ENCODE measurements around the gene ACR. TPM values are rescaled to one million over a fixed set of nuclear protein-coding genes. Genes with fewer than 3 reads are reported as not detected.
"Not testable (repeated sequence)": the region's sequence is repeated elsewhere in the genome, so short reads cannot be mapped to it uniquely, and the experiment has no call there.

ACR gene
- total RNA-seq, 1 donor = not detected

DNA sequence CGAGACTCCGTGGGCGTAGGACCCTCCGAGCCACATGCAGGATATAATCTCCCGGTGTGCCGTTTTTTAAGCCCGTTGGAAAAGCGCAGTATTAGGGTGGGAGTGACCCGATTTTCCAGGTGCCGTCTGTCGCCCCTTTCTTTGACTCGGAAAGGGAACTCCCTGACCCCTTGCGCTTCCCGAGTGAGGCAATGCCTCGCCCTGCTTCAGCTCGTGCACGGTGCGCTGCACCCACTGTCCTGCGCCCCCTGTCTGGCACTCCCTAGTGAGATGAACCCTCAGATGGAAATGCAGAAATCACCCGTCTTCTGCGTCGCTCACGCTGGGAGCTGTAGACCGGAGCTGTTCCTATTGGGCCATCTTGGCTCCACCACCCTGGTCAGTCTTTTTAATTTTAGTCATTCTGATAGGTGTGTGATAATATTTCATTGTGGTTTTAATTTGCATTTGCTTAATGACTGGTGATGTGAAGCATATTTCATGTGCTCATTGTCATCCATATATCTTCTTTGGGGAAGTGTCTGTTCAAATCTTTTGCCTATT is 19.0 kb downstream of the ACR start:
- DNase-seq (ENCODE audit: low read depth) = peak; percentile 52
- H3K4me3 ChIP-seq (ENCODE audit: low read depth, low read length) = peak overlapping the region; percentile 60
- TF ChIP-seq, protein P1, sequence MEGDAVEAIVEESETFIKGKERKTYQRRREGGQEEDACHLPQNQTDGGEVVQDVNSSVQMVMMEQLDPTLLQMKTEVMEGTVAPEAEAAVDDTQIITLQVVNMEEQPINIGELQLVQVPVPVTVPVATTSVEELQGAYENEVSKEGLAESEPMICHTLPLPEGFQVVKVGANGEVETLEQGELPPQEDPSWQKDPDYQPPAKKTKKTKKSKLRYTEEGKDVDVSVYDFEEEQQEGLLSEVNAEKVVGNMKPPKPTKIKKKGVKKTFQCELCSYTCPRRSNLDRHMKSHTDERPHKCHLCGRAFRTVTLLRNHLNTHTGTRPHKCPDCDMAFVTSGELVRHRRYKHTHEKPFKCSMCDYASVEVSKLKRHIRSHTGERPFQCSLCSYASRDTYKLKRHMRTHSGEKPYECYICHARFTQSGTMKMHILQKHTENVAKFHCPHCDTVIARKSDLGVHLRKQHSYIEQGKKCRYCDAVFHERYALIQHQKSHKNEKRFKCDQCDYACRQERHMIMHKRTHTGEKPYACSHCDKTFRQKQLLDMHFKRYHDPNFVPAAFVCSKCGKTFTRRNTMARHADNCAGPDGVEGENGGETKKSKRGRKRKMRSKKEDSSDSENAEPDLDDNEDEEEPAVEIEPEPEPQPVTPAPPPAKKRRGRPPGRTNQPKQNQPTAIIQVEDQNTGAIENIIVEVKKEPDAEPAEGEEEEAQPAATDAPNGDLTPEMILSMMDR (IDR thresholded peaks at IDR 0.05; ENCODE audit: insufficient read depth, low read depth, low read length) = peak; percentile 37

DNA sequence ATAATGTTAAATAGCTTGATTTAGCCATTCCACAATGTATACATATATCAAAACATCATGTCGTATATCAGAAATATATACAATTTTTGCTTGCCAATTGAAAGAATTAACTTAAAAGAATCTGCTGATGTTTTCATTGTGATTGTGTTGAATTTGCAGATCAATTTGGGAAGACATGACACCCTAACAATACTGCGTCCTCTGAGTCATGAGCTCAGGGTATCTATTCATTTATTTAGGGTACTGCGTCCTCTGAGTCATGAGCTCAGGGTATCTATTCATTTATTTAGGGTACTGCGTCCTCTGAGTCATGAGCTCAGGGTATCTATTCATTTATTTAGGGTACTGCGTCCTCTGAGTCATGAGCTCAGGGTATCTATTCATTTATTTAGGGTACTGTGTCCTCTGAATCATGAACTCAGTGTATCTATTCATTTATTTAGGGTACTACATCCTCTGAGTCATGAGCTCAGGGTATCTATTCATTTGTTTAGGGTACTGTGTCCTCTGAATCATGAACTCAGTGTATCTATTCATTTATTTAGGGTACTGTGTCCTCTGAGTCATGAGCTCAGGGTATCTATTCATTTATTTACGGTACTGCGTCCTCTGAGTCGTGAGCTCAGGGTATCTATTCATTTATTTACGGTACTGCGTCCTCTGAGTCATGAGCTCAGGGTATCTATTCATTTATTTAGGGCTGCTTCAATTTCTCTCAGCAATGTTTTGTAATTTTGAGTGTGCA is 21.8 kb downstream of the ACR start:
- H3K4me3 ChIP-seq (ENCODE audit: low read depth, low read length) = not testable (repeated sequence)
- peak; percentile 50 for DNase-seq (ENCODE audit: low read depth)

DNA sequence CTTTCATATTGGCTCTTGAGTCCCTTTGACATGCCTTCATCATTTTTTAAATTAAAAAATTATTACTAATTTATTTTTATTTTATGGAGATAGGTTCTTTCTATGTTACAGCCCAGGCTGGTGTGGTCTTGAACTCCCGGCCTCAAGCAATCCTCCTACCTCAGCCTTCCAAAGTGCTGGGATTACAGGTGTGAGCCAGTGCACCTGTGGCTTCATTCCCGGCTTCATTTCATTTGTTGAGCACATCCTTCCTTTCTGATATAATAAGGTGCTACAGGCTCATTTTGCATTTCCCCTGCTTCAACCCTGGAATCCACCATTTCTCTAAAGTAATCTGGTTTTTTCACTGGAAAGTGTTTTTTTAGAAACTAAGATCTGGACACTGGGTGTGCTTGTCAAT is 23.8 kb downstream of the ACR start:
- not testable (repeated sequence) for DNase-seq (ENCODE audit: low read depth); H3K4me3 ChIP-seq (ENCODE audit: low read depth, low read length)

DNA sequence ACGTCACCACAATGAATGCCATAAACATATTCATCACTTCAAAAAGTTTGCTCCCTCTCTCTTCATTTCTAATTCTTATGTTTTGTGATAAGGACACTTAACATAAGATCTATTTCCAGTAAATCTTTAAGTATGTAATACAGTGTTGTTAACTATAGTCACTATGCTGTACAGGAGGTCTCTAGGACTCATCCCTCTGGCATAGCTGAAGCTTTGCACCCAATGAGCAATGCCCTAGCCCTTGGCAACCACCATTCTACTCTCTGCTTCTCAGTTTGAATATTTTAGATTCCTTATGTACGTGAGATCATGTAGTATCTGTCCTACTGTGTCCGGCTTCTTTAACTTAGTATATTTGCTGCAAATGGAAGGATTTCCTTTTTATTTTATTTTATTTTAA is 26.3 kb downstream of the ACR start:
- H3K4me3 ChIP-seq (ENCODE audit: low read depth, low read length); DNase-seq (ENCODE audit: low read depth): not testable (repeated sequence)

DNA sequence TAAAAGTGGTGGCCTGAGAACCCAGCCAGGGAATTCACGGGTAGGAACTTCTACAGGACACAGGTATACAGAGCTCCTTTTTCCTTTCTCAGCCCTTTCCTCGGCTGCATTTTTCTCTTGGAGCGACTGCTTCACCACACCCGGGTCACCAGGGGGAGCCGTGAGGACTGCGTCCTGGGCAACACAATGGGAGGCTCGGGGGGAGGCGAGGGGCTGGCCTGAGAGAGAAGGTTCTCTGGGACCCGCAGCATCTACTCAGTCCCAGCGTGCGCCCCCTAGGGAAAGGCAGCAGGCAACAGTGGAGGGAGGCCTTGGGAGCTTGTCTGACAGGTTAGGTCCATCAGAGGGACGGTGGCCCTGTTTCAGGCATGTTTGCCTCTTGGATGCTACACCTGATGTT is 37.1 kb downstream of the ACR start:
- TF ChIP-seq, protein P1 (IDR thresholded peaks at IDR 0.05; ENCODE audit: insufficient read depth, low read depth, low read length) = peak; percentile 60
- DNase-seq (ENCODE audit: low read depth) = peak; percentile 49
- H3K4me3 ChIP-seq (ENCODE audit: low read depth, low read length) = not testable (repeated sequence)

DNA sequence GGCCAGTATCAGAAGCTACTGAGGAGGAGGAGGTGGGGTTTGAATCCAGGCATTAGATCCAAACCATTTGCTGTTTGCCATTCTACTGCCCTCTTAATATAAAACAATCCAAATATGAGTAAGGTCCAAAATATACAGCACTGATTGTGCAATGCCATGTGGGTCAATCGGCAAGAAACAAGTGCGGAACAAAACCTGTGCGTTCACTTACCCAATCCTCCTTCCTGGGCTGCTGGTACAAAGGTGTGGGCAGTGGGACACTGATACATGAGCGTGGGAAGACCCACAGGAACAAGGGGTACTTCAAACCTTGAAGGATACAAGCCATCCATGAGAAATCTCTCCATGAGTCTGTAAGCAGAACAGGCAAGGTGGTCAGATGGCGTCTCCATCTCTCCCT is 39.6 kb downstream of the ACR start:
- not testable (repeated sequence) for DNase-seq (ENCODE audit: low read depth); H3K4me3 ChIP-seq (ENCODE audit: low read depth, low read length)

DNA sequence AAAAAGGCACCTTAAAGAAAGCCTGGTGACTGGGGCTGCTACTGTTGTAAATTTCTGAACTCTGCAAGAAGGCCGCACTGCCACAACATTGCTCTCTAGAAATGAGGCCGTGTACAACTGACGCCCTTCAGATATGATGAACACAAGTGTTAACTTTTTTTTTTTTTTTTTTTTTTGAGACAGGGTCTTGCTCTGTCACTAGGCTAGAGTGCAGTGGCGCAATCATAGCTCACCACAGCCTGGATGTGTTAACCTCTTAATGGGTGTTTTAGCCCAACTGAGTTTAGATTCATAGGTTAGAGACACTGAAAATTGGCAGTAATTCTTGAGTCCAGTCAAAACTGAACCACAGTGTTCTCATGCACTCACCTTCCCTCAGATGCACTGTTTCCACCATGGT is 42.2 kb downstream of the ACR start:
- not testable (repeated sequence) for H3K4me3 ChIP-seq (ENCODE audit: low read depth, low read length); DNase-seq (ENCODE audit: low read depth)

DNA sequence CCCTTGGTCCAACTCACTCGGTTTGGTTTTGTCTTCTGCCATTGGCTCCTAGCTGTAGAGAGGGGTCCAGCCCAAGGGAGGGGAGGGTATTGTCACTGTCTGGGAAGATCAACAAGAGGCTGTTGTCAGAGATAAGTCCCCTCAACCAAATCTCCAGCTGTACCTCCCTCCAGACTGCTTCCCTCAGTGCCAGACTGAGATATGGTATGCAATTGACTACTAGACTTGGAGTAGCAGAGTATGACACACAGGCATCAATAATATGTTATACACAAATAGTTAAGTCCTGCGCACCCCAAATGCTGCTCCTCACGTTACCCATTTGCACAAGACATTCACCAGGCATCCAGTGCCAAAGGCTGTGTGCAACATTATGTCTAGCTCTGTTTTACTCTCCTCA is 44.2 kb downstream of the ACR start:
- not testable (repeated sequence) for DNase-seq (ENCODE audit: low read depth); H3K4me3 ChIP-seq (ENCODE audit: low read depth, low read length)

DNA sequence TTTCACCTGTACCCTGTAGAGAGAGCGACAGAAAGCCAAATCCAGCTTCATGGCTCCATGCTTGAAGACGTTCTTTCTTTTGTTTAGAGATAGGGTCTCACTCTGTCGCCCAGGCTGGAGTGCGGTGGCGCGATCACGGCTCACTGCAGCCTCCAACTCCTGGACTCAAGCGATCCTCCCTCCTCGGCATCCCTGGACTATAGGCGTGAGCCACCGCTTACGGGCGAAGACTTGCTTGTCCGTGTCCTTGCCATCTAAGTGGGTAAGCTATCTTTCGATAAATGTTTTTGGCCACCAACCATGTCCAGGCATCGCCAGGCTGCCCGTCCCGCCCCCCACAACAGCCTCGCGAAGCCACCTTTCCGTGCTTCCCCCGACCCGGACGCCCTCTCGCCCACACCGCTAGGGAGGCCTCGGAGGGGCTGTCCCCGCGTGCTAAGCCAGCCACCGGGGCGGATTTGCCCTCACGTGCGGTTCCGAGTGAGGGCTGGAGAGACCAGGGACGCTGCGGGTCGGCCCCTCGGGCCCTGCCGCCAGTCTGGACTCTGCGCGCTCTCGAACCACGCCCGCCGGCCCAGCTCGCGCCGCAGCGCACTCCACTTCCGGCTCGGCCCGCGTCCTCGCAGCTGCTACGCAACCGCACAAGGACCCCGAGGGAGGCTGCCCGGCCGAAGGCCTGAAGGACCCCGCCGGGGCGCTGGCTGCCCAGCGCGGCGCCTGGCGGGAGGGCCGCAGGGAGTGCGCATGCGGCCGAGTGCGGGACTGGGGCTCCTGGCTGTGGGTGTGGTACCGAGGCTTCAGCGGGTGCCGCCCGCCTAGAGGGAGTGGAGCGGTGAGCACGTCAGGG is 45.3 kb downstream of the ACR start, which contains the start of gene RABL2B:
TSS of gene RABL2B (minus strand) at position 604 of the 847 bp plus-strand sequence. CDS start 1,342 bp downstream, outside the sequence.
- peak within 1 kb of the TSS; percentile 63 for H3K4me3 ChIP-seq (ENCODE audit: low read depth, low read length)
- peak; percentile 89 for DNase-seq (ENCODE audit: low read depth)

DNA sequence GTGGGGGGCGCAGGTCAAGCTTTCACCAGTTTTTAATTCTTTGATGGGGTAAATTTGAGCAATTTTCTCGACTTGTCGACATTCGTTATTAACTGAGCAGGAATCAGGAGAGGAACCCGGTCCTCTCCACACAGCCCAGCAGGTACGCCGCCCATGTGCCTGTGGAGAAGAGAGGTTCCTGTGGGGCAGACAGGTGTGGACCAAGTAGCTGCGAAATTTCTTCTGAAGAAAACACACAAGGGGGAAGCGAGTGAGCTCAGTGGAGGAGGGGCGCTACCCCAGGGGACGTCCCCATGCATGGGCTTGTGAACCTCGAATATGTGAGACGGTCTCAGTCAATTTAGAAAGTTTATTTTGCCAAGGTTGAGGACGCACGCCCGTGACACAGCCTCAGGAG is 45.9 kb downstream of the ACR start:
- H3K4me3 ChIP-seq (ENCODE audit: low read depth, low read length) = peak overlapping the region; percentile 60
- DNase-seq (ENCODE audit: low read depth) = not testable (repeated sequence)

DNA sequence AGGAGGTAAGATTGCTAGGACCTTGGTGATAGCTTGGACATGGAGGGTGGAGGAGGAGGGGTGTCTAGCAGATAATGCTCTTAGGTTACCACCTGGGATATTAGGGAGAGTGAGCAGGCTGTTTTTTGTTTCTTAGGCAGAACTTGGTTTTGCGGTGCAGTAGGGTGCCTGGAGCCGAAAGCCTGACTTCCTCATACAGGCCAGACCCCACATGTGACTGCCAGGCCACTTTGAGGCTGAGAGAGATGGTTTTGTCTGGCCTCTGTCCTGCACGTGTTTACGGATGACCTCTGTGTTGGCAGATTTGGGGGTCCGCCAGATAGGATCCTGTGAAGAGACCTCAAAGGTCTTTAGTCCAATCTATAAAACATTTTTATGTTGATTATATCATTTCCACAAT is 47.3 kb downstream of the ACR start:
- not testable (repeated sequence) for DNase-seq (ENCODE audit: low read depth); H3K4me3 ChIP-seq (ENCODE audit: low read depth, low read length)

DNA sequence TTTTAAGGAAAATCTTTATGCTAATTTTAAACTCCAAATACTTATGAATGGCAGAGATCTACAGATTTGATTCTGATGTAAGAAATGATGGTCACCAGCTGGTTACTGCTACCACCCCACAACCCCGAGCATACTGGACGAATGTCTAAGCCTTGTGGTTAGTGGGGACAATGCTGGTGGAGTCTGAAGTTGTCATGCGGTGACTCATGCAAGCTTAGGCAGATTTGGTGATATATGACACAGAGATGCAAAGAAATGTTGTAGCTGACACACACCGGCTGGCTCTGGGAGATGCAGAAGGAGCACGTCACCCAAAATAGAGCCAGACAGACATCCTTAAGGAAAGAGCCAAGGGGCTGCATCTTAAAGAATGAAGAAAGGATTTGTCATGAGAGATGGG is 48.9 kb downstream of the ACR start:
- not testable (repeated sequence) for DNase-seq (ENCODE audit: low read depth); H3K4me3 ChIP-seq (ENCODE audit: low read depth, low read length)

Small RNA genes lying within 50 kb of the gene (small RNA-seq; reads per million reads assigned to genes)
- gene RNU6-409P = not detected

Other genes starting within 250 kb of the ACR start
- gene LMF2, start 230.5 kb upstream of the ACR start, total RNA-seq = 50.1 and 52.5 TPM in 2 replicates
- gene NCAPH2, start 230.0 kb upstream of the ACR start, total RNA-seq = 27.2 and 35.4 TPM in 2 replicates
- 2.6 TPM in 2 replicates for gene SCO2, start 212.6 kb upstream of the ACR start, total RNA-seq
- 16.0 and 21.6 TPM in 2 replicates for gene TYMP, start 208.2 kb upstream of the ACR start, total RNA-seq
- 0.32 TPM in 1 of 2 replicates, not detected in the other for gene KLHDC7B, start 192.3 kb upstream of the ACR start, total RNA-seq
- gene SYCE3, start 175.3 kb upstream of the ACR start, total RNA-seq = not detected in 2 replicates
- 3.2 and 3.9 TPM in 2 replicates for gene CPT1B, start 159.8 kb upstream of the ACR start, total RNA-seq
- gene CHKB, start 155.4 kb upstream of the ACR start, total RNA-seq = 18.1 and 24.5 TPM in 2 replicates
- 0.32 and 0.43 TPM in 2 replicates for gene MAPK8IP2, start 137.4 kb upstream of the ACR start, total RNA-seq
- gene ARSA, start 110.1 kb upstream of the ACR start, total RNA-seq = 9.9 and 19.0 TPM in 2 replicates
- 0.64 and 0.86 TPM in 2 replicates for gene SHANK3, start 65.4 kb upstream of the ACR start, total RNA-seq
- 16.4 and 18.6 TPM in 2 replicates for gene RABL2B, start 45.4 kb downstream of the ACR start, total RNA-seq

All from fibroblast of villous mesenchyme (primary cell).